Measurements from ENCODE around the gene CNGB1.

CNGB1 gene

GRCh38 chr16:57970319-57970718 lies 609 bp downstream of the CNGB1 start:
- no peak for DNase-seq

- DNase-seq = no peak
Measured at GRCh38 chr16:57969451-57970123, 1.3 kb downstream of the CNGB1 start.

- no peak for DNase-seq
Measured at GRCh38 chr16:57967916-57968315, 3.0 kb downstream of the CNGB1 start.

GRCh38 chr16:57966986-57967385 lies 3.9 kb downstream of the CNGB1 start:
- no peak for DNase-seq

GRCh38 chr16:57966204-57966771 lies 4.6 kb downstream of the CNGB1 start:
- DNase-seq = no peak

- DNase-seq = no peak
Measured at GRCh38 chr16:57964157-57964700, 6.7 kb downstream of the CNGB1 start.

- DNase-seq = no peak
Measured at GRCh38 chr16:57962756-57963155, 8.2 kb downstream of the CNGB1 start.

- DNase-seq = no peak
Measured at GRCh38 chr16:57962046-57962445, 8.9 kb downstream of the CNGB1 start.

GRCh38 chr16:57961538-57961937 lies 9.4 kb downstream of the CNGB1 start:
- DNase-seq = no peak

- no peak for DNase-seq
Measured at GRCh38 chr16:57960826-57961472, 10.0 kb downstream of the CNGB1 start.

- DNase-seq = no peak
Measured at GRCh38 chr16:57960310-57960709, 10.6 kb downstream of the CNGB1 start.

GRCh38 chr16:57959804-57960203 lies 11.1 kb downstream of the CNGB1 start:
- no peak for DNase-seq

GRCh38 chr16:57959121-57959520 lies 11.8 kb downstream of the CNGB1 start:
- no peak for DNase-seq

GRCh38 chr16:57958544-57958943 lies 12.4 kb downstream of the CNGB1 start:
- no peak for DNase-seq

- DNase-seq = no peak
Measured at GRCh38 chr16:57957673-57958392, 13.1 kb downstream of the CNGB1 start.

- DNase-seq = no peak
Measured at GRCh38 chr16:57956924-57957672, 13.8 kb downstream of the CNGB1 start.

GRCh38 chr16:57956270-57956808 lies 14.6 kb downstream of the CNGB1 start:
- DNase-seq = no peak

- no peak for DNase-seq
Measured at GRCh38 chr16:57955572-57956188, 15.2 kb downstream of the CNGB1 start.

GRCh38 chr16:57953857-57954256 lies 17.1 kb downstream of the CNGB1 start:
- DNase-seq = no peak

- no peak for DNase-seq
Measured at GRCh38 chr16:57952909-57953308, 18.0 kb downstream of the CNGB1 start.

GRCh38 chr16:57951204-57951960 lies 19.5 kb downstream of the CNGB1 start:
- DNase-seq = no peak
